Osteoblast (primary cell): ENCODE measurements around the gene ALDH5A1. TPM values are rescaled to one million over a fixed set of nuclear protein-coding genes. Genes with fewer than 3 reads are reported as not detected.

ENCODE experiments used
- DNase-seq: peaks from one replicate; pipeline ENCODE4 v3.0.0; 2011; ENCODE audit warnings: low spot score, mixed read lengths; ENCODE audit not compliant: insufficient read length; ENCODE audit errors: missing footprints
- H2AFZ ChIP-seq: 2 replicates; pipeline ENCODE4 v1.6.0; 2011; ENCODE audit warnings: mild to moderate bottlenecking, low read length
- H3K27ac ChIP-seq: 2 replicates; pipeline ENCODE4 v1.5.1; 2011; ENCODE audit warnings: mild to moderate bottlenecking, low read depth, low read length, moderate library complexity
- H3K27me3 ChIP-seq: 2 replicates; pipeline ENCODE4 v1.6.0; 2012; ENCODE audit warnings: mild to moderate bottlenecking, control low read depth, inconsistent platforms, low read length, moderate library complexity; ENCODE audit not compliant: insufficient read depth
- H3K36me3 ChIP-seq: 2 replicates; pipeline ENCODE4 v1.5.1; 2011; ENCODE audit warnings: mild to moderate bottlenecking, low read length, control low read depth, moderate library complexity; ENCODE audit not compliant: insufficient read depth
- H3K4me1 ChIP-seq: 2 replicates; pipeline ENCODE4 v1.5.1; 2011; ENCODE audit warnings: mild to moderate bottlenecking, low read length, control low read depth, moderate library complexity; ENCODE audit not compliant: insufficient read depth
- H3K4me2 ChIP-seq: 2 replicates; pipeline ENCODE4 v1.6.0; 2011; ENCODE audit warnings: mild to moderate bottlenecking, low read length; ENCODE audit not compliant: insufficient read depth
- H3K4me3 ChIP-seq: fragments of 200-600 bp; sonication (generic); 3 replicates; pipeline ENCODE4 v1.5.1; 2012; ENCODE audit warnings: mild to moderate bottlenecking, low read length, inconsistent platforms; ENCODE audit not compliant: insufficient read depth
- H3K79me2 ChIP-seq: 2 replicates; pipeline ENCODE4 v1.6.0; 2012; ENCODE audit warnings: mild to moderate bottlenecking, low read length, control low read depth, inconsistent platforms; ENCODE audit not compliant: insufficient read depth
- H3K9me3 ChIP-seq: 2 replicates; pipeline ENCODE4 v1.5.1; 2011; ENCODE audit warnings: low read depth, low read length, control low read depth
- H4K20me1 ChIP-seq: 2 replicates; pipeline ENCODE4 v1.6.0; 2012; ENCODE audit warnings: mild to moderate bottlenecking, low read length, control low read depth; ENCODE audit not compliant: insufficient read depth
- total RNA-seq: library from RNA; depleted of rRNA; stranded (reverse); fragments of >200 nt; gene quantifications from 2 replicates; pipeline ENCODE4 v1.2.3, GENCODE V29; 2012
- TF ChIP-seq, protein P1 (sequence below): IDR thresholded peaks from 2 replicates; pipeline ENCODE4 v1.5.1; 2011; ENCODE audit warnings: mild to moderate bottlenecking, low read depth, low read length, moderate library complexity; ENCODE audit errors: extremely low read depth

ALDH5A1 gene
- total RNA-seq, 1 donor: 2.2 TPM

DNA sequence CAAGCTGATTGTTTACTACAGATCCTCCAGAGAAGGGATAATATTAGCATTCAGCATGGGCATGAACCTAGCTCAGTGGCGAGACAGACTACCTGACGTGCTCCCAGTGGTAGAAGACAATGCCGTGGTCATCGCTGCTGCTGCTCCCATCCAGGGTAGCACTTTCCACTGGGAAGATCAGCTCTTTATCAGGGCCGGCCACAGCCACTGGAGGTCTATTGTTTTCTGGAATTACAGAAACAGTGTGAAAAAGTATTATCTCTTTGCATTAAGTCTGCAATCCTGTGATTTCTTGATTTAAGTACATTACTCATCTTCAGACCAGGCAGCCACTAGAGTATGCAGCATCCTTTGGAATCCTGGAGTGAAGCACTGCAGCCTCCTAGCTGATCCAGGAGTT is 75.0 kb downstream of the ALDH5A1 start:
- Histone ChIP-seq H3K4me1 (no peaks in the 10 kb centered on the region), H3K36me3 (no peaks in the 10 kb centered on the region), H3K27me3 (peaks cover 6% of the 10 kb centered on the region), H3K9me3 (no peaks in the 10 kb centered on the region), H3K27ac (no peak overlapping the region), H4K20me1 (no peaks in the 10 kb centered on the region), H3K79me2 (no peaks in the 10 kb centered on the region), H3K4me3 (no peak overlapping the region), H3K4me2 (no peak overlapping the region), H2AFZ (no peak overlapping the region)
- TF ChIP-seq, protein P1, sequence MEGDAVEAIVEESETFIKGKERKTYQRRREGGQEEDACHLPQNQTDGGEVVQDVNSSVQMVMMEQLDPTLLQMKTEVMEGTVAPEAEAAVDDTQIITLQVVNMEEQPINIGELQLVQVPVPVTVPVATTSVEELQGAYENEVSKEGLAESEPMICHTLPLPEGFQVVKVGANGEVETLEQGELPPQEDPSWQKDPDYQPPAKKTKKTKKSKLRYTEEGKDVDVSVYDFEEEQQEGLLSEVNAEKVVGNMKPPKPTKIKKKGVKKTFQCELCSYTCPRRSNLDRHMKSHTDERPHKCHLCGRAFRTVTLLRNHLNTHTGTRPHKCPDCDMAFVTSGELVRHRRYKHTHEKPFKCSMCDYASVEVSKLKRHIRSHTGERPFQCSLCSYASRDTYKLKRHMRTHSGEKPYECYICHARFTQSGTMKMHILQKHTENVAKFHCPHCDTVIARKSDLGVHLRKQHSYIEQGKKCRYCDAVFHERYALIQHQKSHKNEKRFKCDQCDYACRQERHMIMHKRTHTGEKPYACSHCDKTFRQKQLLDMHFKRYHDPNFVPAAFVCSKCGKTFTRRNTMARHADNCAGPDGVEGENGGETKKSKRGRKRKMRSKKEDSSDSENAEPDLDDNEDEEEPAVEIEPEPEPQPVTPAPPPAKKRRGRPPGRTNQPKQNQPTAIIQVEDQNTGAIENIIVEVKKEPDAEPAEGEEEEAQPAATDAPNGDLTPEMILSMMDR: no peak
- DNase-seq: no peak

GRCh38 chr6:24571361-24571760 is 76.6 kb downstream of the ALDH5A1 start:
- peaks cover 6% of the 10 kb centered on the region for H3K27me3 ChIP-seq
- no peak overlapping the region for H3K27ac ChIP-seq
- no peaks in the 10 kb centered on the region for H4K20me1 ChIP-seq
- H3K4me2 ChIP-seq: no peak overlapping the region
- DNase-seq: no peak
- no peaks in the 10 kb centered on the region for H3K79me2 ChIP-seq
- no peaks in the 10 kb centered on the region for H3K9me3 ChIP-seq
- H3K4me3 ChIP-seq: no peak overlapping the region
- no peaks in the 10 kb centered on the region for H3K36me3 ChIP-seq
- H2AFZ ChIP-seq: no peak overlapping the region
- TF ChIP-seq, protein P1: no peak
- no peaks in the 10 kb centered on the region for H3K4me1 ChIP-seq

DNA sequence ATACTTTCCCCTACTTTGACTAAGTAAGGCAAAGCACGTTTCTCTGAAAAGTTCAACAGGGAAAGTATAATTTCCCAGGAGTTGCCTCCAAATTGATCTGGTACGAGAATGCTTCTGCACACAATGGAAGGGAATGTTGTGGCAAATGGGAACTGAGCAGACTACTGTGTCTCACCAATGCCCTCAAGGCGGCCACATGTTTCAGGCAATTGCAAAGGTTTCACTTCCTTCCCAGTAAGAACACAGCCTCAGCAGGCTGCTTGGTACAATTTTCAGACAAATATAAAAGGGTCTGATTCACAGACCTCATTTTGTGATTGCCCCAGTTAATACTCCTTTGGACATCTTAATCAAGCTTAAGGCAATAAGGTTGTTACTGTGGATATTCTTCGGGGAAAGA is 80.0 kb downstream of the ALDH5A1 start:
- peaks cover 3% of the 10 kb centered on the region for H3K27me3 ChIP-seq
- H4K20me1 ChIP-seq: no peaks in the 10 kb centered on the region
- no peak overlapping the region for H2AFZ ChIP-seq
- no peaks in the 10 kb centered on the region for H3K36me3 ChIP-seq
- no peaks in the 10 kb centered on the region for H3K79me2 ChIP-seq
- H3K4me1 ChIP-seq: no peaks in the 10 kb centered on the region
- no peaks in the 10 kb centered on the region for H3K9me3 ChIP-seq
- TF ChIP-seq, protein P1: no peak
- DNase-seq: no peak
- no peak overlapping the region for H3K4me2 ChIP-seq
- no peak overlapping the region for H3K4me3 ChIP-seq
- H3K27ac ChIP-seq: no peak overlapping the region

DNA sequence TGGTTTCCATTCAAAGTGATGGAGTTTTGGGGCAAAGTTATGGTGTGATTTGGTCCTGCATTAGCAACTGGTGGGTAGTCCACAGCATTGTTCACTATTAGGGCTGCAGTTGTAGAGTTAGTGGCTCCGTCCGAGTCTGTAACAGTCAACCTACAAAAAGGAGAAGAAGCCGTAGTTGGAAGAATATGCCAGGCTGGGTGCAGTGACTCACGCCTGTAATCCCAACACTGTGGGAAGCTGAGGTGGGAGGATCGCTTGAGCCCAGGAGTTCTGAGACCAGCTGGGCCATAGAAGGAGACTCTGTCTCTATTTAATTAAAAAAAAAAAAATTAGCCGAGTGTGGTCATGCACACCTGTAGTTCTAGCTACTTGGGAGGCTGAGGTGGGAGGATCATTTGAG is 81.7 kb downstream of the ALDH5A1 start:
- Histone ChIP-seq H2AFZ (no peak overlapping the region), H3K4me3 (no peak overlapping the region), H3K9me3 (no peaks in the 10 kb centered on the region), H3K27me3 (peaks cover 3% of the 10 kb centered on the region), H3K4me1 (no peaks in the 10 kb centered on the region), H3K27ac (no peak overlapping the region), H3K79me2 (no peaks in the 10 kb centered on the region), H4K20me1 (no peaks in the 10 kb centered on the region), H3K4me2 (no peak overlapping the region), H3K36me3 (no peaks in the 10 kb centered on the region)
- no peak for DNase-seq
- TF ChIP-seq, protein P1: no peak
